ENCODE data around the gene FLOT2.

Gene FLOT2

DNA sequence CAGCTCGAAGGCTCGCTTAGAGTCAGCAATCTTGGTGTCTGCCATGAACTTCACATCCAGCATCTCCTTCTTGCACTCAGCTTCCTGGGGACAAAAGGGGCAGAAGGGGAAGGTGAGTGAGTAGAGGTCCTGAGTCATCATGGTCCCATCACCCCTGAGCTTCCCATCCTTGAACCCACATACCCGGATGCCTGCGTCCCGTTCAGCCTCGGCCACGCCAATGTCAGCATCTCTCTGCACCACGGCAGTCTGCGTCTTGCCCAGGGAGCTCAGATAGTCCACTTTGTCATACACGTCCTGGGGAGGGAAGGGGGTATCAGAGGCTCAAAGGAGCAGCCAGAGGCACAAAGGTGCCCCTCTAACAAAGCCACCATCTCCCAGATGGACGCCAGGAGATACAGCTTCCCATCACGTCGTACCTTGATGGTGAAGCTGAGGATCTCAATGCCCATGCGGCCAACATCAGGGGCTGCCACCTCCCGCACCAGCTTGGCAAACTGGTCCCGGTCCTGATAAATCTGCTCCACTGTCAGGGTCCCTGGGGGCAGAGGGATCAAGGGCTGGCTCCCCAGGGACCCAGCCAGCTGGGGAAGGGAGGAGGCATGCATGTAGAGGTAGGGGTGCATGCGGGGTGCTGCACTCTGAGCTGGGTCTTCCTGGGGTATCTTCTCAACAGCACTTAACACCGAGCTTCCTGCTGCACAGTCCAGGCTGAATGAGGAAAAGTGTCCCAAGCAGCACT is 15.2 kb downstream of the FLOT2 start:
- Histone ChIP-seq H3K4me3 (ENCODE audit: low read length) (no peak overlapping the region), H3K79me2 (ENCODE audit: control insufficient read depth, low read length) (no peaks in the 10 kb centered on the region), H3K4me1 (ENCODE audit: control insufficient read depth, low read length) (peaks cover 5% of the 10 kb centered on the region; the same call in 1 of the 2 replicates), H3K4me2 (ENCODE audit: low read length) (no peak overlapping the region), H3K27ac (ENCODE audit: low read depth, low read length) (no peak overlapping the region), H3K9me2 (replicated peaks; ENCODE audit: control insufficient read depth, low read length) (no peaks in the 10 kb centered on the region), H3K36me3 (ENCODE audit: control insufficient read depth, low read length) (peaks cover 13% of the 10 kb centered on the region; the same call in 1 of the 2 replicates), H3F3A (ENCODE audit: control insufficient read depth, insufficient read depth) (no peaks in the 10 kb centered on the region), H3K27me3 (ENCODE audit: control insufficient read depth, low read length) (no peaks in the 10 kb centered on the region), H4K20me1 (ENCODE audit: control insufficient read depth, insufficient read depth, low read depth, low read length) (no peaks in the 10 kb centered on the region), H3K9me3 (ENCODE audit: control insufficient read depth, insufficient read depth, low read length) (no peaks in the 10 kb centered on the region)
- TF ChIP-seq, protein P1, sequence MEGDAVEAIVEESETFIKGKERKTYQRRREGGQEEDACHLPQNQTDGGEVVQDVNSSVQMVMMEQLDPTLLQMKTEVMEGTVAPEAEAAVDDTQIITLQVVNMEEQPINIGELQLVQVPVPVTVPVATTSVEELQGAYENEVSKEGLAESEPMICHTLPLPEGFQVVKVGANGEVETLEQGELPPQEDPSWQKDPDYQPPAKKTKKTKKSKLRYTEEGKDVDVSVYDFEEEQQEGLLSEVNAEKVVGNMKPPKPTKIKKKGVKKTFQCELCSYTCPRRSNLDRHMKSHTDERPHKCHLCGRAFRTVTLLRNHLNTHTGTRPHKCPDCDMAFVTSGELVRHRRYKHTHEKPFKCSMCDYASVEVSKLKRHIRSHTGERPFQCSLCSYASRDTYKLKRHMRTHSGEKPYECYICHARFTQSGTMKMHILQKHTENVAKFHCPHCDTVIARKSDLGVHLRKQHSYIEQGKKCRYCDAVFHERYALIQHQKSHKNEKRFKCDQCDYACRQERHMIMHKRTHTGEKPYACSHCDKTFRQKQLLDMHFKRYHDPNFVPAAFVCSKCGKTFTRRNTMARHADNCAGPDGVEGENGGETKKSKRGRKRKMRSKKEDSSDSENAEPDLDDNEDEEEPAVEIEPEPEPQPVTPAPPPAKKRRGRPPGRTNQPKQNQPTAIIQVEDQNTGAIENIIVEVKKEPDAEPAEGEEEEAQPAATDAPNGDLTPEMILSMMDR (IDR thresholded peaks at IDR 0.05; ENCODE audit: low read depth, low read length, poor library complexity, severe bottlenecking), result no peak
- no peak for TF ChIP-seq EZH2phosphoT487 (IDR thresholded peaks at IDR 0.05; ENCODE audit: borderline replicate concordance, low read length)

DNA sequence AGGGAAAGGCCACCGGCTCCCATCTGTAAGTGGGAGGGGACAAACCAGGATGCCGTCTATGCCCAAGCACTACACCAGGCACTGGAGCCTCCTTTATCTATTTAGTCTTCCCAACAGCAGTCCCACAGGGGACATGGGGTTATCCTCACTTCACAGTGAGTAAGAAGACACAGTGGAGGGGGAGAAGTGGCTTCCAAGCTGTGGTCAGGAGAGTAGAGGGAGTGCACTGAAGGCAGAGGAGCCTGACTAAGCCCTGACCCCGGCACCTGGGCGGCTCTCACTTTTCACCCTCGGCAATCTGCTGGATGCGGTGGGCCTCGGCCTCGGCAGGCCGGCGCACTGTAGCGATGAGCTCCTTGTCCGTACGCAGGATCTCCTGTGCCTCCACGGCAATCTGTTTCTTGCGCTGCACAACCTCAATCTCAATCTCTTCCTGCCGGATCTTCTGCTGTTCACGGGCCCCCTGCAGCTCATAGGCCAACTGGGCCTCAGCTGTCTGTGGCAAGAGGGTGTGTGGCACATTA is 15.9 kb downstream of the FLOT2 start:
- Histone ChIP-seq H3K9me2 (replicated peaks; ENCODE audit: control insufficient read depth, low read length) (no peaks in the 10 kb centered on the region), H3K27ac (ENCODE audit: low read depth, low read length) (no peak overlapping the region), H4K20me1 (ENCODE audit: control insufficient read depth, insufficient read depth, low read depth, low read length) (no peaks in the 10 kb centered on the region), H3K36me3 (ENCODE audit: control insufficient read depth, low read length) (peaks cover 13% of the 10 kb centered on the region; the same call in 1 of the 2 replicates), H3K4me3 (ENCODE audit: low read length) (no peak overlapping the region), H3K4me1 (ENCODE audit: control insufficient read depth, low read length) (peaks cover 5% of the 10 kb centered on the region; the same call in 1 of the 2 replicates), H3K4me2 (ENCODE audit: low read length) (no peak overlapping the region), H3K79me2 (ENCODE audit: control insufficient read depth, low read length) (no peaks in the 10 kb centered on the region), H3K9me3 (ENCODE audit: control insufficient read depth, insufficient read depth, low read length) (no peaks in the 10 kb centered on the region), H3F3A (ENCODE audit: control insufficient read depth, insufficient read depth) (no peaks in the 10 kb centered on the region), H3K27me3 (ENCODE audit: control insufficient read depth, low read length) (no peaks in the 10 kb centered on the region)
- TF ChIP-seq, protein P1 (IDR thresholded peaks at IDR 0.05; ENCODE audit: low read depth, low read length, poor library complexity, severe bottlenecking), result no peak
- no peak for TF ChIP-seq EZH2phosphoT487 (IDR thresholded peaks at IDR 0.05; ENCODE audit: borderline replicate concordance, low read length)

DNA sequence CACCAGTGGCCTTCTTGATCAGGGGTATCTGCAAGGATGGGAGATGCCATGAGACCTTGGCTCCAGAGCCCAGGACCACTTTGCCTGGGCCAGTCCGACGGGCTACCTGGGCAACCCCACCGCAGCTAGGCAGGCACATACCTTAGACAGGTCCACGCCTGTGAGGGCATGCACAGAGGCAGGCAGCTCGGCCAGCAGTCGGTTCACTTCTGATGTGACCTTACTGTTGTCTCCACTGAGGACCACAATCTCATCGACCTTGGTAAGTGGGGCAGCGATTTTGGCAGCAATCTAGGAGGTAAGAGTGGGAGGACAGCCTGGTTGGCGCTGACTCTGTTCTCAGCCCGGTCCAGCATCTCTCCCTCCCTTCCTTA is 17.0 kb downstream of the FLOT2 start:
- Histone ChIP-seq H3K27ac (ENCODE audit: low read depth, low read length) (no peak overlapping the region), H3K9me2 (replicated peaks; ENCODE audit: control insufficient read depth, low read length) (no peaks in the 10 kb centered on the region), H3F3A (ENCODE audit: control insufficient read depth, insufficient read depth) (no peaks in the 10 kb centered on the region), H3K4me3 (ENCODE audit: low read length) (no peak overlapping the region), H4K20me1 (ENCODE audit: control insufficient read depth, insufficient read depth, low read depth, low read length) (no peaks in the 10 kb centered on the region), H3K79me2 (ENCODE audit: control insufficient read depth, low read length) (no peaks in the 10 kb centered on the region), H3K27me3 (ENCODE audit: control insufficient read depth, low read length) (no peaks in the 10 kb centered on the region), H3K9me3 (ENCODE audit: control insufficient read depth, insufficient read depth, low read length) (no peaks in the 10 kb centered on the region), H3K4me1 (ENCODE audit: control insufficient read depth, low read length) (no peaks in the 10 kb centered on the region), H3K4me2 (ENCODE audit: low read length) (no peak overlapping the region), H3K36me3 (ENCODE audit: control insufficient read depth, low read length) (peaks cover 13% of the 10 kb centered on the region; the same call in 1 of the 2 replicates)
- TF ChIP-seq, protein P1 (IDR thresholded peaks at IDR 0.05; ENCODE audit: low read depth, low read length, poor library complexity, severe bottlenecking), result no peak
- no peak for TF ChIP-seq EZH2phosphoT487 (IDR thresholded peaks at IDR 0.05; ENCODE audit: borderline replicate concordance, low read length)

Data from DOHH2 (cell line).